ENCODE measurements around the gene ZNF619. TPM values are rescaled to one million over a fixed set of nuclear protein-coding genes. Genes with fewer than 3 reads are reported as not detected.
A peak's percentile ranks its signal among the peaks of the same experiment; 100 is the strongest.

Gene ZNF619
- total and polyA plus RNA-seq, 9 of the 15 experiments (the other 6 are each of a cell fraction or from before 2014, with no cell fraction given): 1.3 to 9.1 (median 6.3) TPM

DNA sequence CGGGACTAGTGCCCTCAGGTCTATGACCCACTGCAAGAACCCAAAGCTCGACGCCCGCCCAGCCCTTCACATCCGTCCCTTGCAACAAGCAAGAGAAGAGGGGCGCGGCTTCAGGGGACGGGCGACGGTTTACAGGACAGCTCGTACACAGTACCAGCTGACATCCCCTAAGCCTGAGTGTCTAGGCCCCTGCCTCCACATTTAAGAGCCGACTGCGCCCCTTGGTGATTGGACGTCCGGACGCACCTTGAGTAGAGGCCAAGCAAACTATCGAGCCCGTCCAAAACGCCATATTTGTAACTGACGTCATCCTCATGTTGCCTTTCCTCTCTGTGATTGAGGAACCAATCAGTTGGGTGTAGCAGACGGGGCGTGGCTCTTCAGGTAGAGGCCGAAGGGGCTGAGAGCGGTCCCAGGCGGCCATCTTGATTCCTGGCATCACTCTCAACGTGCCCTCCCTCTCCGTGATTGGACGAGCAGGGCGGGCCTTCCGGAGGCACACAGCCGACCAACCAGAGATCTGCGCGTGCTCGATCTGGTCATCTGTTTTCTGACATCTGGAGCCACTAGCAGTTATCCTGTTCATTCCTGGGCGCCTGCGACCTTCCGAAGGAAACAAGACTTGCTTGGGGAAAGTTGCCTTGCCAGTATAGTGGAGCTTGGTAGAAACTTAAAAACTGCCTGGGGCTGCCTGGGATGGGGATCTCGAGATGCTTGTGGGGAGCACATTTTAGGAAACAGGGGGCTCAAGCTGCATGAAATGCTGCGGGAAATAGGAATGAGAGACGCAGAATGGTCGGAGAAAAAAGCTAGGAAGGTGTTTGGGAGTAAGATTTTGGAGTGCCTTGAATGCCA is 23.8 kb upstream of the ZNF619 start (continued):
- TF ChIP-seq MGA (IDR thresholded peaks at IDR 0.05): no peak; the same call in 1 of the 2 replicates
- TF ChIP-seq FOXK1 (CRISPR knock-in tag; IDR thresholded peaks at IDR 0.05; ENCODE audit: borderline replicate concordance): peak; percentile 83; the same call in 1 of the 2 replicates
- TF ChIP-seq MXD1 (CRISPR knock-in tag; IDR thresholded peaks at IDR 0.05; ENCODE audit: borderline replicate concordance, poor library complexity, severe bottlenecking): no peak
- TF ChIP-seq, protein P1, sequence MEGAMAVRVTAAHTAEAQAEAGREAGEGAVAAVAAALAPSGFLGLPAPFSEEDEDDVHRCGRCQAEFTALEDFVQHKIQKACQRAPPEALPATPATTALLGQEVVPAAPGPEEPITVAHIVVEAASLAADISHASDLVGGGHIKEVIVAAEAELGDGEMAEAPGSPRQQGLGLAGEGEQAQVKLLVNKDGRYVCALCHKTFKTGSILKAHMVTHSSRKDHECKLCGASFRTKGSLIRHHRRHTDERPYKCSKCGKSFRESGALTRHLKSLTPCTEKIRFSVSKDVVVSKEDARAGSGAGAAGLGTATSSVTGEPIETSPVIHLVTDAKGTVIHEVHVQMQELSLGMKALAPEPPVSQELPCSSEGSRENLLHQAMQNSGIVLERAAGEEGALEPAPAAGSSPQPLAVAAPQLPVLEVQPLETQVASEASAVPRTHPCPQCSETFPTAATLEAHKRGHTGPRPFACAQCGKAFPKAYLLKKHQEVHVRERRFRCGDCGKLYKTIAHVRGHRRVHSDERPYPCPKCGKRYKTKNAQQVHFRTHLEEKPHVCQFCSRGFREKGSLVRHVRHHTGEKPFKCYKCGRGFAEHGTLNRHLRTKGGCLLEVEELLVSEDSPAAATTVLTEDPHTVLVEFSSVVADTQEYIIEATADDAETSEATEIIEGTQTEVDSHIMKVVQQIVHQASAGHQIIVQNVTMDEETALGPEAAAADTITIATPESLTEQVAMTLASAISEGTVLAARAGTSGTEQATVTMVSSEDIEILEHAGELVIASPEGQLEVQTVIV (CRISPR knock-in tag; IDR thresholded peaks at IDR 0.05; ENCODE audit: borderline replicate concordance): no peak
- TF ChIP-seq, protein P2, sequence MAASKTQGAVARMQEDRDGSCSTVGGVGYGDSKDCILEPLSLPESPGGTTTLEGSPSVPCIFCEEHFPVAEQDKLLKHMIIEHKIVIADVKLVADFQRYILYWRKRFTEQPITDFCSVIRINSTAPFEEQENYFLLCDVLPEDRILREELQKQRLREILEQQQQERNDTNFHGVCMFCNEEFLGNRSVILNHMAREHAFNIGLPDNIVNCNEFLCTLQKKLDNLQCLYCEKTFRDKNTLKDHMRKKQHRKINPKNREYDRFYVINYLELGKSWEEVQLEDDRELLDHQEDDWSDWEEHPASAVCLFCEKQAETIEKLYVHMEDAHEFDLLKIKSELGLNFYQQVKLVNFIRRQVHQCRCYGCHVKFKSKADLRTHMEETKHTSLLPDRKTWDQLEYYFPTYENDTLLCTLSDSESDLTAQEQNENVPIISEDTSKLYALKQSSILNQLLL (CRISPR knock-in tag; IDR thresholded peaks at IDR 0.05; ENCODE audit: borderline replicate concordance): no peak
- no peak for TF ChIP-seq CBX5 (IDR thresholded peaks at IDR 0.05; ENCODE audit: borderline replicate concordance, low read depth)
- TF ChIP-seq ZC3H8 (IDR thresholded peaks at IDR 0.05): no peak

Measured in K562 (cell line).